Muscle layer of duodenum (tissue), 2 donors: ENCODE results near the gene CDK17.

ENCODE experiments used
- H3K27ac ChIP-seq: one replicate; pipeline ENCODE4 v1.7.0; 2013; ENCODE audit warnings: mild to moderate bottlenecking, low read length
- H3K27me3 ChIP-seq: one replicate; pipeline ENCODE4 v1.7.0; 2013; ENCODE audit warnings: low read depth, mild to moderate bottlenecking, control low read depth, low read length
- H3K36me3 ChIP-seq, 2 donors: one replicate each; pipeline ENCODE4 v1.7.0; 2013; ENCODE audit warnings: low read length in 2 of 2, control low read depth in 1 of 2, mild to moderate bottlenecking in 1 of 2; ENCODE audit not compliant: insufficient read depth in 2 of 2, control insufficient read depth in 1 of 2
- H3K4me1 ChIP-seq, 2 donors: one replicate each; pipeline ENCODE4 v1.7.0; 2013; ENCODE audit warnings: low read length in 2 of 2, mild to moderate bottlenecking in 2 of 2, control low read depth in 1 of 2, moderate library complexity in 1 of 2; ENCODE audit not compliant: insufficient read depth in 2 of 2, control insufficient read depth in 1 of 2
- H3K4me3 ChIP-seq, 2 donors: one replicate each; pipeline ENCODE4 v1.7.0; 2013; ENCODE audit warnings: low read length in 2 of 2, low read depth in 1 of 2, mild to moderate bottlenecking in 1 of 2
- H3K9me3 ChIP-seq, 2 donors: one replicate each; pipeline ENCODE4 v1.7.0; 2013; ENCODE audit warnings: low read length in 2 of 2, control low read depth in 1 of 2, mild to moderate bottlenecking in 1 of 2; ENCODE audit not compliant: control insufficient read depth in 1 of 2
- donor health status: healthy.

Gene CDK17

DNA sequence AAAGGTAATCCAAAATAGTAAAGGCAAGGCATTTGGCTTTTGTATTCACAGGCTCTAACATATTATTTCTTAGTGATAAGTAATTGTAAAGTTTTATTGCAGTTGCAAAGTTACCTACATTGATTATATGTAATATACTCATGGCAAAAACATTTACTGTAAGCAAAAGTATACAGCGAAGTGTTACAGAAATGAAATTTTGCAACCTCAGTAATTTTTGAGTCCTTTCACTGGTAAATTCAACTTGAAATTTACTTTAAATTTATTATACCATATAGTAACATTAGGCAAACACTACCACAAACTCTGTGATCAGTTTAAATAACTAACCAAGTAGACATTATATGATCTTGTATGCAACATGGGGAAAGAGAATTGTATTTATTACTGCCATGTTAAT, 89.0 kb downstream of the CDK17 start:
- no peak overlapping the region for H3K27ac ChIP-seq
- peaks cover 2 to 7% of the 10 kb centered on the region in 2 donors for H3K36me3 ChIP-seq
- H3K4me3 ChIP-seq, result no peak overlapping the region
- peaks cover 0 to 14% of the 10 kb centered on the region in 2 donors for H3K4me1 ChIP-seq
- H3K27me3 ChIP-seq, result no peaks in the 10 kb centered on the region
- no peaks in the 10 kb centered on the region for H3K9me3 ChIP-seq

GRCh38 chr12:96310067-96310466, 90.2 kb downstream of the CDK17 start:
- Histone ChIP-seq H3K4me3 (no peak overlapping the region), H3K36me3 (peaks cover 2 to 7% of the 10 kb centered on the region in 2 donors), H3K27ac (no peak overlapping the region), H3K9me3 (no peaks in the 10 kb centered on the region), H3K27me3 (no peaks in the 10 kb centered on the region), H3K4me1 (peaks cover 0 to 14% of the 10 kb centered on the region in 2 donors)

- H3K4me3 ChIP-seq, result no peak overlapping the region
- no peaks in the 10 kb centered on the region for H3K9me3 ChIP-seq
- H3K27me3 ChIP-seq, result no peaks in the 10 kb centered on the region
- peak overlapping the region; percentile 57 for H3K27ac ChIP-seq
- H3K4me1 ChIP-seq, result peaks cover 0 to 7% of the 10 kb centered on the region in 2 donors
- peaks cover 2 to 7% of the 10 kb centered on the region in 2 donors for H3K36me3 ChIP-seq
Measured at GRCh38 chr12:96308881-96309280, 91.4 kb downstream of the CDK17 start.

- H3K27ac ChIP-seq, result no peak overlapping the region
- no peaks in the 10 kb centered on the region for H3K27me3 ChIP-seq
- no peaks in the 10 kb centered on the region for H3K9me3 ChIP-seq
- H3K4me3 ChIP-seq, result no peak overlapping the region
- peaks cover 0 to 2% of the 10 kb centered on the region in 2 donors for H3K36me3 ChIP-seq
- H3K4me1 ChIP-seq, result peaks cover 0 to 22% of the 10 kb centered on the region in 2 donors
Measured at GRCh38 chr12:96305665-96306064, 94.6 kb downstream of the CDK17 start.

GRCh38 chr12:96303653-96304052, 96.6 kb downstream of the CDK17 start:
- H3K27ac ChIP-seq, result no peak overlapping the region
- no peak overlapping the region for H3K4me3 ChIP-seq

DNA sequence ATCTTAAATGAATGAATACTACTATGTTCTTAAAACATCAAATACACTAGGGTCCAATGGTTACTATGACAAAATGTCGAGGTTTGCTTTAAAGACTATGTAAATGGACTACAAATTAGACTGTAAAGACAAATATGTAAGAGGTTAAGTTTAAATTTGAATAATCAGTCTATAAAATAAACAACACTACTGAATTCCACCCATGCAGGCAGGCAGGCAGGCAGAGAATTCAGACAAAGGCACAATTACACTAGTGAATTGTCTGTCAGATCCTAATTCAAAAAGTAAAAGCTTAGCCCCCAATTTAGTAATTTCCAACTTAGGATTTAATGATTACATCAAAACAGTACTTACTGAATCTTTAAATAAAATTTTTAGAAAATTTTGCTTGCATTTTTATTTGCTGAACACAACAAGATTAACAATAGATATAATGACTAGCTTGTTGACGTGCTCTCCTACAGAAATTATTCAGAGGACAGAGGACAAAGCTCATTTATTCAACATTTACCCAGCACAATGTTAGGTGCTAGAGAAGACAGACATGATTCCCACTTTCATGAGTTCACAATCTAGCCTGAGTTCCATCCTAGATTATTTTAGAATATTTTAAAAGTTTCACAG, 97.4 kb downstream of the CDK17 start:
- Histone ChIP-seq H3K4me3 (no peak overlapping the region), H3K4me1 (peaks cover 0 to 18% of the 10 kb centered on the region in 2 donors), H3K36me3 (no peaks in the 10 kb centered on the region), H3K27ac (no peak overlapping the region), H3K27me3 (no peaks in the 10 kb centered on the region), H3K9me3 (no peaks in the 10 kb centered on the region)

More at GRCh38 chr12:96303653-96304052, 96.6 kb downstream of the CDK17 start:
- peaks cover 0 to 18% of the 10 kb centered on the region in 2 donors for H3K4me1 ChIP-seq
- H3K36me3 ChIP-seq, result no peaks in the 10 kb centered on the region
- no peaks in the 10 kb centered on the region for H3K9me3 ChIP-seq
- no peaks in the 10 kb centered on the region for H3K27me3 ChIP-seq

DNA sequence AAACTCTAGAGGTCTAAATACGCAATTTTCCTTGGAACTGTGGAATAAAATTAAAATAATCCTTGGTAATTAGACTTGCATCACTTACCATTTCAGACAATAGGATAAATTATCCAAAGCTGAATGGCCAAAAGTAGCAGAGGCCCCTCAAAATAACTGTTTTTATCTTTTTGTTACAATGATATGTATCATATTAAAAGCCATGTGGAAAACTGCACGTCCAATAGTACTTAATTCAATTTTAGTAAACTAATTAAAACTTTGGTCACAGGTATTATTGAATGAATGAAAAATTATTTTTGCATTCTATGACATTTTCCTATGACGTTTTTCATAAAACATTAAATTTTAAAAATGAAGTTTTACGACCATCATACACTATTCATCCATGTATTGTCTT, 98.5 kb downstream of the CDK17 start:
- Histone ChIP-seq H3K4me3 (no peak overlapping the region), H3K36me3 (peaks cover 5 to 6% of the 10 kb centered on the region in 2 donors), H3K4me1 (peaks cover 0 to 18% of the 10 kb centered on the region in 2 donors), H3K27me3 (no peaks in the 10 kb centered on the region), H3K27ac (no peak overlapping the region), H3K9me3 (no peaks in the 10 kb centered on the region)

- Histone ChIP-seq H3K27ac (no peak overlapping the region), H3K36me3 (peaks cover 5 to 7% of the 10 kb centered on the region in 2 donors), H3K4me1 (peaks cover 0 to 18% of the 10 kb centered on the region in 2 donors), H3K9me3 (no peaks in the 10 kb centered on the region), H3K4me3 (no peak overlapping the region), H3K27me3 (no peaks in the 10 kb centered on the region)
Measured at GRCh38 chr12:96300064-96300463, 100.2 kb downstream of the CDK17 start.

DNA sequence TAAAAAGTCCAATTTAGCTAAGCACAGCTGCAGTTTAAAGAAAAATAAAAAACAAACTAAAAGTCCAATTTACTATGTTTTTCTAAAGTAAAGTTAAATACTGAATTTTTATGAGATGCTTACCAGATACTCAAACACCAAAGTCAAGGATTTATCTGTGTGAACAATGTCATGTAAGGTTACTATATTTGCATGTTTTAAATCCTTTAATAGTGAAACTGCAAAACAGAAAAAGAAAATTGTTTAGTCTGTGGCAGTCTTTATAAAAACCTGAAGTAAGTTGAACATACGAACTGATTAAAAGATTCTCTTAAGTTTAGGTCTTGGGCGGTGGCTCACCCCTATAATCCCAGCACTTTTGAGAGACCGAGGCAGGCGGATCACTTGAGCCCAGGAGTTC, 102.7 kb downstream of the CDK17 start:
- no peaks in the 10 kb centered on the region for H3K27me3 ChIP-seq
- peaks cover 0 to 3% of the 10 kb centered on the region in 2 donors for H3K4me1 ChIP-seq
- no peaks in the 10 kb centered on the region for H3K9me3 ChIP-seq
- H3K36me3 ChIP-seq, result peaks cover 10 to 18% of the 10 kb centered on the region in 2 donors
- no peak overlapping the region for H3K4me3 ChIP-seq
- H3K27ac ChIP-seq, result no peak overlapping the region

DNA sequence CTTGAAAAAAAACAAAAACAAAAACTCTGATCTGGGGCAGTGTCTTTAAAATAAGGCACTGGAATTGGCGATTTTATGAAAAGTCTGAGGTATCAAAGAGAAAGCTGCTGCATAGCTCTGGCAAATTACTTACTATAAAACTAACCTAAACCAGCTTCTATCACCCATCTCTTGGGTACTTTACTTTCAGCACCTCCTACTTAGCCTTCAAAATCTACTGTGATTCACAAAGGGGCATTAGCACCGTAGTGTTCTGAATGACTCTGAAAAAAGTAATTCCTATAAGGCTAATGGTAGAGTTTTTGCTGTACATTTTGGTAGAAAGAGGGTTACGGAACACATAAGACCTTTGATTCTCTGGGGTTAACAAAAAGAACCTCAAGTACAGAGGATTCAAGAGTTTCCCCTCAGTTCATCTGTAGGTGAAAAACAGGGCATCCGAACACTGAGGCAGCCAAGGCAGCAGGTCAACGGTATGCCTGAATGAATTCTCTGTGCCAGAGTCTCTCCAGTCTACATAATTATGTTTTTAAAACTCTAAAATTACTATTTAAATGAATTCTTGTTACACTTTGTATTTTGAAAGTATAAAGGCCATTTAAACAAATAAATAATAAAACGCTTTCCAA, 104.6 kb downstream of the CDK17 start:
- Histone ChIP-seq H3K27ac (no peak overlapping the region), H3K4me3 (no peak overlapping the region), H3K4me1 (no peaks in the 10 kb centered on the region), H3K27me3 (no peaks in the 10 kb centered on the region), H3K36me3 (peaks cover 10 to 19% of the 10 kb centered on the region in 2 donors), H3K9me3 (no peaks in the 10 kb centered on the region)

- H3K27ac ChIP-seq, result no peak overlapping the region
- H3K36me3 ChIP-seq, result peaks cover 10 to 21% of the 10 kb centered on the region in 2 donors
- H3K4me3 ChIP-seq, result no peak overlapping the region
- H3K9me3 ChIP-seq, result no peaks in the 10 kb centered on the region
- no peaks in the 10 kb centered on the region for H3K4me1 ChIP-seq
- H3K27me3 ChIP-seq, result no peaks in the 10 kb centered on the region
Measured at GRCh38 chr12:96294831-96295230, 105.4 kb downstream of the CDK17 start.
